OCI-LY7 (cell line): ENCODE results near the gene DNAH9. TPM values are rescaled to one million over a fixed set of nuclear protein-coding genes. Genes with fewer than 3 reads are reported as not detected.

ENCODE experiments used
- BruUV-seq: library from RNA; stranded (reverse); fragments of 400-500 nt; replicated peaks from 2 replicates; lab custom pipeline; 2021; lab: Mats Ljungman, UMichigan
- CTCF ChIA-PET: fragments of 300-600 bp; sonication (Branson Sonifier 250); formaldehyde crosslinking; loops from one replicate; lab custom pipeline; 2022; ENCODE audit warnings: antibody characterized with exemption; ENCODE audit not compliant: unreplicated experiment; lab: Charles Lee
- POLR2A ChIA-PET: fragments of 300-600 bp; sonication (Branson Sonifier 250); formaldehyde crosslinking; loops from one replicate; lab custom pipeline; 2022; ENCODE audit warnings: antibody characterized with exemption; lab: Charles Lee
- DNase-seq: peaks from one replicate; pipeline ENCODE4 v3.0.0-alpha.2; 2015; ENCODE audit warnings: low spot score
- H2AFZ ChIP-seq: fragments of 200-600 bp; sonication (generic), shearing (Covaris generic); 2 replicates; pipeline ENCODE4 v1.6.1; 2014; ENCODE audit warnings: mild to moderate bottlenecking, antibody characterized with exemption, low read length, moderate library complexity
- H3K27ac ChIP-seq: fragments of 200-600 bp; sonication (generic); 2 replicates; pipeline ENCODE4 v1.5.1; 2014; ENCODE audit warnings: mixed run types, low read depth, mild to moderate bottlenecking, moderate library complexity, low read length, inconsistent platforms; ENCODE audit not compliant: poor library complexity, severe bottlenecking
- H3K36me3 ChIP-seq: fragments of 200-600 bp; sonication (generic); 2 replicates; pipeline ENCODE4 v1.6.1; 2014; ENCODE audit warnings: mild to moderate bottlenecking, antibody characterized with exemption, low read length, moderate library complexity, mixed read lengths; ENCODE audit not compliant: insufficient read depth
- H3K4me1 ChIP-seq: fragments of 200-600 bp; sonication (generic); 2 replicates; pipeline ENCODE4 v1.5.1; 2014; ENCODE audit warnings: mild to moderate bottlenecking, low read length; ENCODE audit not compliant: insufficient read depth, poor library complexity, severe bottlenecking
- H3K4me2 ChIP-seq: fragments of 200-600 bp; sonication (generic); 2 replicates; pipeline ENCODE4 v1.6.1; 2014; ENCODE audit warnings: mild to moderate bottlenecking, low read length
- H3K4me3 ChIP-seq: fragments of 200-600 bp; sonication (generic); 2 replicates; pipeline ENCODE4 v1.5.1; 2014; ENCODE audit warnings: mild to moderate bottlenecking, low read depth, low read length; ENCODE audit not compliant: poor library complexity, severe bottlenecking
- H3K79me2 ChIP-seq: fragments of 200-600 bp; sonication (generic); 2 replicates; pipeline ENCODE4 v1.6.1; 2016; ENCODE audit warnings: low read depth, mild to moderate bottlenecking, low read length, moderate library complexity, mixed read lengths; ENCODE audit not compliant: insufficient read depth
- H3K9me2 ChIP-seq: fragments of 200-600 bp; sonication (generic); 2 replicates; pipeline ENCODE4 v1.6.1; 2016; ENCODE audit warnings: mild to moderate bottlenecking, low read length, mixed read lengths; ENCODE audit not compliant: insufficient read depth
- H3K9me3 ChIP-seq: fragments of 200-600 bp; sonication (generic); 2 replicates; pipeline ENCODE4 v1.6.1; 2014; ENCODE audit warnings: mild to moderate bottlenecking, mixed run types, low read length, mixed read lengths
- H4K20me1 ChIP-seq: fragments of 200-600 bp; sonication (generic); 2 replicates; pipeline ENCODE4 v1.6.1; 2014; ENCODE audit warnings: mild to moderate bottlenecking, antibody characterized with exemption, low read length, moderate library complexity, mixed read lengths; ENCODE audit not compliant: insufficient read depth
- CTCF ChIP-seq: fragments of 200-600 bp; sonication (generic); conservative IDR thresholded peaks from 2 replicates; pipeline ENCODE4 v1.5.1; 2014; ENCODE audit warnings: mild to moderate bottlenecking, antibody characterized with exemption, low read length, moderate library complexity, mixed read lengths
- EZH2phosphoT487 ChIP-seq: fragments of 200-600 bp; sonication (generic); IDR thresholded peaks from 2 replicates; pipeline ENCODE4 v1.6.1; 2018; ENCODE audit warnings: low read depth, borderline replicate concordance, mild to moderate bottlenecking, mixed run types, antibody characterized with exemption, low read length, moderate library complexity, mixed read lengths
- intact Hi-C: fragments of 100-400 bp; cut with micrococcal nuclease; formaldehyde crosslinking; loops from one replicate; pipeline ENCODE4 v1.10.0; 2022; ENCODE audit not compliant: unreplicated experiment
- total RNA-seq, 2 experiments: library from RNA; depleted of rRNA in 1 of 2; stranded (reverse); fragments of >200 nt in 1 of 2; shearing (Covaris generic) in 1 of 2; gene quantifications; 2 replicates each; pipeline ENCODE4 v1.2.3, GENCODE V29; 2014 to 2022

DNAH9 gene
- total RNA-seq, 2 experiments from 2014 or later: not detected

DNA sequence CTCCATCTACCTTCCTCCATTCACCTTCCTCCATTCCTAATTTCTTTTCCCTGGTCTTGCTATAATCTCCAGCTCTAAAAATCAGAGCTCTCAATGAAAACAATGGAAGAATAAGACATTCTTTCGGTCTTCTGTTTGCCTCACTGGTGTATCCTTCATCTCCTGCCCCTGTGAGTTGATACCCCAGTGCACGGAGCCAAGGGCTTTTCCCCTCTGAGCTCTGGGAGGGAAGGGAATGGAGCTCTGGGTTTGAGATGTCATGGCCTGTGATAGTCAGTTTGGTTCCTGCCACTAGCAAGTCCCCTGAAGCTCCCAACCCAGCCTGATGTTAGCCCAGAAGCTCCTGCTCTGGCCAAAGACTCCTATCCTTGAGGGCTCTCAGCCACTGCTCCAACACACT is 36.6 kb upstream of the DNAH9 start:
- H2AFZ ChIP-seq: no peak overlapping the region
- ChIA-PET CTCF (no interaction called here), POLR2A (no interaction called here)
- H3K27ac ChIP-seq: no peak overlapping the region
- no TSS peak for BruUV-seq
- intact Hi-C loops: no loop called here
- no peaks in the 10 kb centered on the region for H3K36me3 ChIP-seq
- H3K4me2 ChIP-seq: no peak overlapping the region
- no peaks in the 10 kb centered on the region for H4K20me1 ChIP-seq
- no peak for DNase-seq
- no peak for TF ChIP-seq EZH2phosphoT487
- no peak for TF ChIP-seq CTCF
- H3K9me3 ChIP-seq: no peaks in the 10 kb centered on the region
- no peak overlapping the region for H3K4me3 ChIP-seq
- H3K79me2 ChIP-seq: no peaks in the 10 kb centered on the region
- no peaks in the 10 kb centered on the region for H3K4me1 ChIP-seq
- H3K9me2 ChIP-seq: no peaks in the 10 kb centered on the region

GRCh38 chr17:11564589-11565380 is 33.5 kb upstream of the DNAH9 start:
- intact Hi-C loops: no loop called here
- POLR2A ChIA-PET: no interaction called here
- Histone ChIP-seq H2AFZ (no peak overlapping the region), H3K36me3 (no peaks in the 10 kb centered on the region), H4K20me1 (no peaks in the 10 kb centered on the region), H3K27ac (no peak overlapping the region), H3K9me2 (no peaks in the 10 kb centered on the region), H3K79me2 (no peaks in the 10 kb centered on the region), H3K9me3 (no peaks in the 10 kb centered on the region), H3K4me3 (no peak overlapping the region), H3K4me2 (no peak overlapping the region), H3K4me1 (no peaks in the 10 kb centered on the region)
- TF ChIP-seq CTCF (no peak), EZH2phosphoT487 (no peak)
- BruUV-seq: no TSS peak
- DNase-seq: no peak
- CTCF ChIA-PET: no interaction called here

DNA sequence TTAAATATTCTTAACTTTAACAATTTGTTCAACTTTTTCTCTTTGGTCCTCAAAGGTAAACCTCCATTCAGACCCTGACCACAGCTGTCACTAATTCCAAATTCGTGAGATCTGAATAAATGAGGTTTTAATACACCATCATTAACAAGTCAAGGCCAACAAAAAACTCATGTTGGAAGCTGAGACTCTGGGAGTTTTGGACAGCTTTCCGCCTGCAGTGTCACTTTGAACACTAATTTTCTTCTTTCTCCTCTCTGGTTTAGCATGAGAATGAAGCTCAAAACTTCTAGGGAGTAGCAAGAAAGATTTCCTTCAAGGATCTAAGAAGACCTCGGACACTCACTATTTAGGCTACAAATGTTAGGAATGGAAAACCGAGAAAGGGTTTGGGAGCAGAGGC is 32.7 kb upstream of the DNAH9 start:
- Histone ChIP-seq H3K9me3 (no peaks in the 10 kb centered on the region), H3K4me3 (no peak overlapping the region), H3K27ac (no peak overlapping the region), H3K9me2 (no peaks in the 10 kb centered on the region), H3K4me1 (no peaks in the 10 kb centered on the region), H3K79me2 (no peaks in the 10 kb centered on the region), H4K20me1 (no peaks in the 10 kb centered on the region), H3K4me2 (no peak overlapping the region), H2AFZ (no peak overlapping the region), H3K36me3 (no peaks in the 10 kb centered on the region)
- CTCF ChIA-PET: no interaction called here
- no peak for DNase-seq
- intact Hi-C loops: no loop called here
- BruUV-seq: no TSS peak
- TF ChIP-seq EZH2phosphoT487 (no peak), CTCF (no peak)
- POLR2A ChIA-PET: no interaction called here
